DOHH2 (cell line): Measurements from ENCODE around the gene ABHD10.

Source experiments
- H3F3A ChIP-seq: fragments of 200-600 bp; sonication (generic), shearing (Covaris generic); 2 replicates; pipeline ENCODE4 v1.6.0; 2016; ENCODE audit warnings: antibody characterized with exemption, mild to moderate bottlenecking; ENCODE audit not compliant: control insufficient read depth, insufficient read depth
- H3K27ac ChIP-seq: fragments of 200-600 bp; sonication (generic); 2 replicates; pipeline ENCODE4 v1.5.1; 2014; ENCODE audit warnings: low read depth, mild to moderate bottlenecking, low read length, moderate library complexity
- H3K27me3 ChIP-seq: fragments of 200-600 bp; sonication (generic); 2 replicates; pipeline ENCODE4 v1.6.1; 2014; ENCODE audit warnings: mild to moderate bottlenecking, low read length, mixed read lengths; ENCODE audit not compliant: control insufficient read depth
- H3K36me3 ChIP-seq: fragments of 200-600 bp; sonication (generic); 2 replicates; pipeline ENCODE4 v1.6.1; 2014; ENCODE audit warnings: mild to moderate bottlenecking, low read length, moderate library complexity, mixed read lengths; ENCODE audit not compliant: control insufficient read depth
- H3K4me1 ChIP-seq: fragments of 200-600 bp; sonication (generic); 2 replicates; pipeline ENCODE4 v1.6.1; 2014; ENCODE audit warnings: mild to moderate bottlenecking, low read length, mixed read lengths; ENCODE audit not compliant: control insufficient read depth
- H3K4me2 ChIP-seq: fragments of 200-600 bp; sonication (generic); 2 replicates; pipeline ENCODE4 v1.6.0; 2014; ENCODE audit warnings: mild to moderate bottlenecking, low read length, moderate library complexity
- H3K4me3 ChIP-seq: fragments of 200-600 bp; sonication (generic); 2 replicates; pipeline ENCODE4 v1.5.1; 2014; ENCODE audit warnings: mild to moderate bottlenecking, low read length, mixed read lengths
- H3K79me2 ChIP-seq: fragments of 200-600 bp; sonication (generic); 2 replicates; pipeline ENCODE4 v1.6.1; 2014; ENCODE audit warnings: mild to moderate bottlenecking, low read length, mixed read lengths; ENCODE audit not compliant: control insufficient read depth
- H3K9me2 ChIP-seq: fragments of 200-600 bp; sonication (generic); replicated peaks from 2 replicates; pipeline ENCODE4 v1.6.1; 2014; ENCODE audit warnings: mild to moderate bottlenecking, low read length, mixed read lengths; ENCODE audit not compliant: control insufficient read depth
- H3K9me3 ChIP-seq: fragments of 200-600 bp; sonication (generic); 2 replicates; pipeline ENCODE4 v1.6.1; 2014; ENCODE audit warnings: antibody characterized with exemption, low read length, mixed read lengths; ENCODE audit not compliant: control insufficient read depth, insufficient read depth
- H4K20me1 ChIP-seq: fragments of 200-600 bp; sonication (generic); 2 replicates; pipeline ENCODE4 v1.6.0; 2014; ENCODE audit warnings: low read depth, mild to moderate bottlenecking, antibody characterized with exemption, low read length, moderate library complexity; ENCODE audit not compliant: control insufficient read depth, insufficient read depth
- CTCF ChIP-seq: fragments of 200-600 bp; sonication (generic); IDR thresholded peaks from one replicate; pipeline ENCODE4 v1.5.1; 2014; ENCODE audit warnings: antibody characterized with exemption, mild to moderate bottlenecking, low read depth, low read length; ENCODE audit not compliant: poor library complexity, severe bottlenecking
- EZH2phosphoT487 ChIP-seq: fragments of 200-600 bp; sonication (generic); IDR thresholded peaks from 2 replicates; pipeline ENCODE4 v1.6.1; 2017; ENCODE audit warnings: borderline replicate concordance, mild to moderate bottlenecking, antibody characterized with exemption, low read length, moderate library complexity, mixed read lengths

Gene ABHD10

GRCh38 chr3:111981457-111981763, 2.6 kb downstream of the ABHD10 start:
- no peak for TF ChIP-seq EZH2phosphoT487
- TF ChIP-seq CTCF: no peak
- Histone ChIP-seq H3K27me3 (peaks cover 4% of the 10 kb centered on the region; the same call in 1 of the 2 replicates), H3K4me1 (peaks cover 31% of the 10 kb centered on the region), H4K20me1 (no peaks in the 10 kb centered on the region; the same call in 1 of the 2 replicates), H3K4me2 (peak overlapping the region; percentile 89; the same call in 1 of the 2 replicates), H3K4me3 (no peak overlapping the region), H3F3A (no peaks in the 10 kb centered on the region), H3K36me3 (peaks cover 35% of the 10 kb centered on the region), H3K27ac (no peak overlapping the region), H3K79me2 (peaks cover 54% of the 10 kb centered on the region), H3K9me3 (no peaks in the 10 kb centered on the region), H3K9me2 (no peaks in the 10 kb centered on the region)

GRCh38 chr3:111984636-111985298, 5.9 kb downstream of the ABHD10 start:
- Histone ChIP-seq H3K36me3 (peaks cover 57% of the 10 kb centered on the region), H3K4me1 (peaks cover 26% of the 10 kb centered on the region), H4K20me1 (no peaks in the 10 kb centered on the region; the same call in 1 of the 2 replicates), H3F3A (0 out of 2 replicates have a peak, but pooled peaks cover 5% of the 10 kb centered on the region), H3K4me2 (no peak overlapping the region), H3K79me2 (peaks cover 45% of the 10 kb centered on the region), H3K9me2 (no peaks in the 10 kb centered on the region), H3K4me3 (no peak overlapping the region), H3K27ac (no peak overlapping the region), H3K27me3 (no peaks in the 10 kb centered on the region), H3K9me3 (no peaks in the 10 kb centered on the region)
- TF ChIP-seq CTCF: no peak
- no peak for TF ChIP-seq EZH2phosphoT487

GRCh38 chr3:111986800-111987199, 8.0 kb downstream of the ABHD10 start:
- Histone ChIP-seq H3K4me1 (peaks cover 6% of the 10 kb centered on the region), H3F3A (0 out of 2 replicates have a peak, but pooled peaks cover 5% of the 10 kb centered on the region), H3K36me3 (peaks cover 60% of the 10 kb centered on the region), H3K79me2 (peaks cover 25% of the 10 kb centered on the region), H3K9me2 (no peaks in the 10 kb centered on the region), H3K27ac (no peak overlapping the region), H3K27me3 (no peaks in the 10 kb centered on the region), H3K4me3 (no peak overlapping the region), H4K20me1 (no peaks in the 10 kb centered on the region; the same call in 1 of the 2 replicates), H3K9me3 (no peaks in the 10 kb centered on the region), H3K4me2 (no peak overlapping the region)
- no peak for TF ChIP-seq EZH2phosphoT487
- no peak for TF ChIP-seq CTCF
